Stimulated activated CD8-positive, alpha-beta memory T cell treated with anti-CD3 and anti-CD28 coated beads, Interleukin-12 subunit alpha, Interleukin-12 subunit beta, amount 100 ng/mL, for 24 hours (primary cell): Measurements from ENCODE around the gene CD22.

Experiments used
- DNase-seq: peaks from one replicate; pipeline ENCODE4 v3.0.0-alpha.2; 2020; ENCODE audit errors: extremely low read depth

CD22 gene

DNA sequence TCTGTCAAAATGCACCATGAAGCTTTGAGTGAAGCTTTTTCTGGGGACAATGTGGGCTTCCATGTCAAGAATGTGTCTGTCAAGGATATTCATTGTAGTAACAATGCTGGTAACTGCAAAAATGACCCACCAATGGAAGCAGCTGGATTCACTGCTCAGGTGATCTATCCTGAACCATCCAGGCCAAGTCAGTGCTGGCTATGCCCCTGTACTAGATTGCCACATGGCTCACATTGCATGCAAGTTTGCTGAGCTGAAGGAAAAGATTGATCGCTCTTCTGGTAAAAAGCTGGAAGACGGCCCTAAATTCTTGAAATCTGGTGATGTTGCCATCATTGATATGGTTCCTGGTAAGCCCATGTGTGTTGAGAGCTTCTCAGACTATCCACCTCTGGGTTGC lies 54.5 kb downstream of the CD22 start:
- DNase-seq, result no peak

GRCh38 chr19:35388277-35389054 lies 59.5 kb downstream of the CD22 start:
- no peak for DNase-seq

GRCh38 chr19:35389192-35389861 lies 60.3 kb downstream of the CD22 start:
- DNase-seq, result no peak

- no peak for DNase-seq
These were observed 64.0 kb downstream of the CD22 start for GRCh38 chr19:35392742-35393715.

DNA sequence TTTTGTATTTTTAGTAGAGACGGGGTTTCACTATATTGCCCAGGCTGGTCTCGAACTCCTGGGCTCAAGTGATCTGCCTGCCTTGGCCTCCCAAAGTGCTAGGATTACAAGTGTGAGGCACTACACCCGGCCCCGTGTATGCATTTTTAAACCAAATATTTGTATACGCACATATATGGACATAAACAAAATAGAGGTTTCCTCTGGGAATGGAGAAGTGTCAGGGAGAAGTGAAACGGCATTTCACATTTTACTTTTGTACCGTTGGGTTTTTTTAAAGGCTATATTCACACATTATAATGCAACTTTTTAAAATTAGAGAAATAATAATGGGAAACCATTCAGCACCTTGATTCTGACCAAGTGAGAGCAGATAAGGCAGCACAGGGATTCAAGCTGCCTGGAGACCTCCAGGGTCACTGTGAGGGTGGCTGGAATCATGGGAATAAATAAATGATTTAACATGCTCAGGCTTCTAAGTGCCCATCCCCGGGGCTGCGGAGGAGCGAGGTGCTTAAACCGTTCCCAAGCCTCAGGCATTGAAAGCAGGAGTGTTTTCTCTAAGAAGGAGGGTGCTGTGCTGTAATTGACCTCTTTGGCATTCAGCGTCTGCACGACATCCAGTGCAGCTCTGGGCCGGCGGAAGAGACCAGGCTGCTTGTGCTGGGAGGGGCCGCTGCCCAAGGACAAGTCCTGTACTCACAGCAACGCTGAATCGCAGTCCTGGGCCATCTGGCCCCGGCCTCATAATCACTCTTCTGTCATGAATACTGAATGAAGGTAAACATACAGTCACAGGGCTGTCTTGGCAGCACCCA lies 66.6 kb downstream of the CD22 start:
- DNase-seq, result no peak

DNA sequence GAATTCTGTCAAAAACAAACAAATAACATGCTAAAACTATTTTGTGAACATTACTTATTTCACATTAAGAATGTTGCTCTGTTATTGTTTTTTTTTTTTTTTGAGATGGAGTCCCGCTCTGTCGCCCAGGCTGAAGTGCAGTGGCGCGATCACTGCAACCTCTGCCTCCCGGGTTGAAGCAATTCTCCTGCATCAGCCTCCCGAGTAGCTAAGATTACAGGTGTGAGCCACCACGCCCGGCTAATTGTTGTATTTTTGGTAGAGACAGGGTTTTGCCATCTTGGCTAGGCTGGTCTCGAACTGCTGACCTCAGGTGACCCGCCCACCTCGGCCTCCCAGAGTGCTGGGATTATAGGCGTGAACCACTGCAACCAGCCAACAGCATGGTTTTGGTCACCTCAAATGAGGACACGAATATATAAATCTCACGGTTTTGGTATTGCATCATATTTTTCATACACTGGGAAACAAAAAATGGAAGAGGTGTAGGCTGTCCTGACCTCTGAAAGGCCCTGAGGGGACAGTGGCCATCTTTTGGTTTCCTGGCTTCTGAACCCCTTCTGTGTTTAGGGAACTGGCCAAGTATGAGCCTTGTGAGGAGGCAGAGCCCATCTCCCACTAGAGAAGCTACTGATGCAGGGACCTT lies 67.4 kb downstream of the CD22 start:
- DNase-seq, result no peak
